ENCODE measurements around the gene HDAC4.

HDAC4 gene

GRCh38 chr2:239307921-239308613 is 92.8 kb downstream of the HDAC4 start:
- DNase-seq (ENCODE audit: low spot score): no peak

GRCh38 chr2:239307221-239307569 is 93.6 kb downstream of the HDAC4 start:
- DNase-seq (ENCODE audit: low spot score): no peak

GRCh38 chr2:239306274-239307220 is 94.3 kb downstream of the HDAC4 start:
- DNase-seq (ENCODE audit: low spot score): no peak

- no peak for DNase-seq (ENCODE audit: low spot score)
Observed at GRCh38 chr2:239305771-239306170, 95.0 kb downstream of the HDAC4 start.

GRCh38 chr2:239305222-239305575 is 95.6 kb downstream of the HDAC4 start:
- no peak for DNase-seq (ENCODE audit: low spot score)

- no peak for DNase-seq (ENCODE audit: low spot score)
Observed at GRCh38 chr2:239304533-239305221, 96.1 kb downstream of the HDAC4 start.

GRCh38 chr2:239303711-239304532 is 96.9 kb downstream of the HDAC4 start:
- no peak for DNase-seq (ENCODE audit: low spot score)

GRCh38 chr2:239302808-239303557 is 97.8 kb downstream of the HDAC4 start:
- no peak for DNase-seq (ENCODE audit: low spot score)

- no peak for DNase-seq (ENCODE audit: low spot score)
Observed at GRCh38 chr2:239302083-239302807, 98.6 kb downstream of the HDAC4 start.

- no peak for DNase-seq (ENCODE audit: low spot score)
Observed at GRCh38 chr2:239300871-239301735, 99.7 kb downstream of the HDAC4 start.

- no peak for DNase-seq (ENCODE audit: low spot score)
Observed at GRCh38 chr2:239300242-239300641, 100.6 kb downstream of the HDAC4 start.

GRCh38 chr2:239299218-239299939 is 101.4 kb downstream of the HDAC4 start:
- DNase-seq (ENCODE audit: low spot score): no peak

GRCh38 chr2:239298116-239298804 is 102.6 kb downstream of the HDAC4 start:
- DNase-seq (ENCODE audit: low spot score): no peak

GRCh38 chr2:239297142-239298004 is 103.4 kb downstream of the HDAC4 start:
- no peak for DNase-seq (ENCODE audit: low spot score)

- no peak for DNase-seq (ENCODE audit: low spot score)
Observed at GRCh38 chr2:239296020-239296932, 104.5 kb downstream of the HDAC4 start.

GRCh38 chr2:239295377-239296019 is 105.3 kb downstream of the HDAC4 start:
- DNase-seq (ENCODE audit: low spot score): no peak
